SU-DHL-6 (cell line): Measurements from ENCODE around the gene ALKBH2.

Source experiments
- H2AFZ ChIP-seq: fragments of 200-600 bp; sonication (generic); 2 replicates; pipeline ENCODE4 v1.6.1; 2014; ENCODE audit warnings: low read depth, mild to moderate bottlenecking, moderate library complexity, mixed read lengths, antibody characterized with exemption, low read length; ENCODE audit not compliant: severe bottlenecking
- H3F3A ChIP-seq: fragments of 200-600 bp; shearing (Covaris generic); 2 replicates; pipeline ENCODE4 v1.6.0; 2016; ENCODE audit warnings: antibody characterized with exemption, mild to moderate bottlenecking; ENCODE audit not compliant: insufficient read depth
- H3K27ac ChIP-seq: fragments of 200-600 bp; sonication (generic); 2 replicates; pipeline ENCODE4 v1.5.1; 2016; ENCODE audit warnings: low read depth, mild to moderate bottlenecking, low read length, moderate library complexity, mixed read lengths
- H3K27me3 ChIP-seq: fragments of 200-600 bp; sonication (generic), shearing (Covaris generic); 2 replicates; pipeline ENCODE4 v1.6.0; 2014; ENCODE audit warnings: mild to moderate bottlenecking, low read length
- H3K36me3 ChIP-seq: fragments of 200-600 bp; sonication (generic); 2 replicates; pipeline ENCODE4 v1.6.1; 2014; ENCODE audit warnings: mild to moderate bottlenecking, low read length, mixed read lengths
- H3K4me2 ChIP-seq: fragments of 300-600, 200-600 bp; shearing (Covaris generic), sonication (generic); 2 replicates; pipeline ENCODE4 v1.6.0; 2014; ENCODE audit warnings: low read length, low read depth, mild to moderate bottlenecking; ENCODE audit not compliant: poor library complexity, severe bottlenecking
- H3K4me3 ChIP-seq: fragments of 200-600 bp; sonication (generic); 2 replicates; pipeline ENCODE4 v1.5.1; 2014; ENCODE audit warnings: antibody characterized with exemption, low read length, mild to moderate bottlenecking, mixed read lengths; ENCODE audit not compliant: insufficient read depth, poor library complexity, severe bottlenecking
- H3K79me2 ChIP-seq: fragments of 200-600 bp; sonication (generic); 2 replicates; pipeline ENCODE4 v1.6.1; 2014; ENCODE audit warnings: mild to moderate bottlenecking, low read length, moderate library complexity; ENCODE audit not compliant: insufficient read depth
- H3K9ac ChIP-seq: fragments of 200-600 bp; sonication (generic); 2 replicates; pipeline ENCODE4 v1.7.0; 2014; ENCODE audit warnings: mild to moderate bottlenecking, low read length
- H3K9me2 ChIP-seq: fragments of 200-600 bp; sonication (generic); replicated peaks from 2 replicates; pipeline ENCODE4 v1.6.1; 2014; ENCODE audit warnings: low read length; ENCODE audit not compliant: insufficient read depth
- H3K9me3 ChIP-seq: fragments of 200-600 bp; sonication (generic); 2 replicates; pipeline ENCODE4 v1.6.1; 2014; ENCODE audit warnings: low read length, mixed read lengths; ENCODE audit not compliant: insufficient read depth
- H4K20me1 ChIP-seq: fragments of 200-600 bp; sonication (generic); 2 replicates; pipeline ENCODE4 v1.6.1; 2014; ENCODE audit warnings: low read depth, mild to moderate bottlenecking, antibody characterized with exemption, low read length, moderate library complexity, mixed read lengths
- CTCF ChIP-seq: fragments of 200-600 bp; sonication (generic); IDR thresholded peaks from one replicate; pipeline ENCODE4 v1.5.1; 2017; ENCODE audit warnings: antibody characterized with exemption, mild to moderate bottlenecking, low read length, moderate library complexity; ENCODE audit not compliant: insufficient read depth, poor library complexity, severe bottlenecking
- EZH2phosphoT487 ChIP-seq: fragments of 200-600 bp; sonication (generic), shearing (Covaris generic); conservative IDR thresholded peaks from 2 replicates; pipeline ENCODE4 v1.6.1; 2018; ENCODE audit warnings: mild to moderate bottlenecking, antibody characterized with exemption, low read length, moderate library complexity, mixed read lengths

The ALKBH2 gene

GRCh38 chr12:109121346-109121880 is 28.1 kb upstream of the ALKBH2 start:
- Histone ChIP-seq H3K27ac (no peak overlapping the region), H3K79me2 (no peaks in the 10 kb centered on the region), H3K36me3 (no peaks in the 10 kb centered on the region), H3F3A (no peaks in the 10 kb centered on the region), H3K9ac (no peak overlapping the region), H3K9me2 (no peaks in the 10 kb centered on the region), H3K4me3 (no peak overlapping the region), H3K4me2 (no peak overlapping the region), H2AFZ (no peak overlapping the region), H3K9me3 (no peaks in the 10 kb centered on the region), H3K27me3 (no peaks in the 10 kb centered on the region), H4K20me1 (no peaks in the 10 kb centered on the region)
- no peak for TF ChIP-seq EZH2phosphoT487

- Histone ChIP-seq H3K4me2 (no peak overlapping the region), H3K9me3 (no peaks in the 10 kb centered on the region), H2AFZ (no peak overlapping the region), H3K36me3 (no peaks in the 10 kb centered on the region), H3K9ac (no peak overlapping the region), H3K79me2 (no peaks in the 10 kb centered on the region), H3K9me2 (no peaks in the 10 kb centered on the region), H3K27me3 (no peaks in the 10 kb centered on the region), H3K4me3 (no peak overlapping the region), H4K20me1 (no peaks in the 10 kb centered on the region), H3F3A (no peaks in the 10 kb centered on the region), H3K27ac (no peak overlapping the region)
- no peak for TF ChIP-seq EZH2phosphoT487
- TF ChIP-seq CTCF, result no peak
Observed at GRCh38 chr12:109120557-109120956, 27.3 kb upstream of the ALKBH2 start.

GRCh38 chr12:109120095-109120494 is 26.8 kb upstream of the ALKBH2 start:
- Histone ChIP-seq H3K79me2 (no peaks in the 10 kb centered on the region), H3K27me3 (no peaks in the 10 kb centered on the region), H3K4me2 (no peak overlapping the region), H3K9ac (no peak overlapping the region), H2AFZ (no peak overlapping the region), H4K20me1 (no peaks in the 10 kb centered on the region), H3K9me2 (no peaks in the 10 kb centered on the region), H3K36me3 (no peaks in the 10 kb centered on the region), H3K4me3 (no peak overlapping the region), H3K27ac (no peak overlapping the region), H3F3A (no peaks in the 10 kb centered on the region), H3K9me3 (no peaks in the 10 kb centered on the region)
- TF ChIP-seq EZH2phosphoT487 (no peak), CTCF (no peak)

- no peaks in the 10 kb centered on the region for H3K36me3 ChIP-seq
- TF ChIP-seq EZH2phosphoT487, result no peak
- TF ChIP-seq CTCF, result no peak
- H3K4me3 ChIP-seq, result no peak overlapping the region
- H3K9me2 ChIP-seq, result no peaks in the 10 kb centered on the region
- no peaks in the 10 kb centered on the region for H3F3A ChIP-seq
- H3K4me2 ChIP-seq, result no peak overlapping the region
- no peaks in the 10 kb centered on the region for H3K9me3 ChIP-seq
- no peak overlapping the region for H2AFZ ChIP-seq
- no peaks in the 10 kb centered on the region for H3K27me3 ChIP-seq
- no peak overlapping the region for H3K9ac ChIP-seq
- no peak overlapping the region for H3K27ac ChIP-seq
- H3K79me2 ChIP-seq, result no peaks in the 10 kb centered on the region
- H4K20me1 ChIP-seq, result no peaks in the 10 kb centered on the region
Observed at GRCh38 chr12:109116611-109116949, 23.3 kb upstream of the ALKBH2 start.
